Coronary artery (tissue), 2 donors: ENCODE results near the gene SPACA4.

ENCODE experiments used
- DNase-seq: peaks from one replicate; pipeline ENCODE4 v3.0.0-alpha.2; 2017; ENCODE audit warnings: low spot score
- H3K27ac ChIP-seq, 2 donors: fragments of 200-600 bp; sonication (generic); one replicate each; pipeline ENCODE4 v1.5.1; 2016 to 2019
- H3K4me3 ChIP-seq: fragments of 200-600 bp; sonication (generic); 2 replicates; pipeline ENCODE4 v1.5.1; 2016; ENCODE audit warnings: mild to moderate bottlenecking, moderate library complexity
- TF ChIP-seq, protein P1 (sequence below): fragments of 200-600 bp; sonication (generic); IDR thresholded peaks from one replicate; pipeline ENCODE4 v1.5.1; 2019; ENCODE audit warnings: antibody characterized with exemption

The SPACA4 gene

DNA sequence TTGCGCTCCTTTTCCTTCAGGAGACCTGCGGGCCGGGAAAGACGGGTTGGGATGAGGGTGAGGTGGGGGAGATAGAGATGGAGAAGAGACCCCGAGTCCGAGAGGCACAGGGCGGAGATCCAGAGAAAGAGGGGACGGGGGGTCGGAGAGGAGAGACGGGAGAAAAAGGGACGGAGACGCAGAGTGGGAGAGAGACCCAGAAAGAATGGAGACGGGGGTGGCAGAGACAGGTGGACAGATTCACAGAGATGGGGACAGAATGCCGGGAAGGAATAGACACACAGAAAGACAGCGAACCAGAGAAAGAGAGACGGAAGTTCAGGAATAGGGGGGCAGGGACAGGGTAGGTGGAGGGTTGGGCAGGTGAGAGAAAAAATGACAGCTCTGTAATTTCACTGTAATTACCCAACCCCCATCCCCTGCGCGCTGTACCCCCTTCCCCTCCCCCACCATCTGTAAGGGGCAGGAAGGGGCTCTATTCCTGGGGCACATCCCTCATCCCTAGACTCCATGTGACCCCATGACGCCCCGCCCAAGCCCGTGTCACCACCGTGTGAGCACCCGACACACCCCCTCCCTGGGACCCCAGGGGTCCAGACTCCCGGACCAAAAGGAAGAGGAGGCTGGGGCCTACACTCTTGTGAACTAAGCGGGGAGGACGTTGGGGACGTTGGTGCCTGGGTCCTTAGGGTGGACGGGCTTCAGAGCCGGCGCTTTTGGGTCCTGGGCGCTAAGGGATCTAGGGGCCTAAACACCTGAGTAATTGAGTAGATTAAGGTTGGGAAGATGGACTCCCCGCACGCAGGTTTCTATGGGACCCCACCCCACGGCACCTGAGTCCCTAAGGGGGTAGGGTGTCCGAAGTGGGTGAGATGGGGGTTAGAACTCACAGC, 29.7 kb downstream of the SPACA4 start:
- peak overlapping the region; percentile 80 for H3K4me3 ChIP-seq
- no peak for DNase-seq
- TF ChIP-seq, protein P1, sequence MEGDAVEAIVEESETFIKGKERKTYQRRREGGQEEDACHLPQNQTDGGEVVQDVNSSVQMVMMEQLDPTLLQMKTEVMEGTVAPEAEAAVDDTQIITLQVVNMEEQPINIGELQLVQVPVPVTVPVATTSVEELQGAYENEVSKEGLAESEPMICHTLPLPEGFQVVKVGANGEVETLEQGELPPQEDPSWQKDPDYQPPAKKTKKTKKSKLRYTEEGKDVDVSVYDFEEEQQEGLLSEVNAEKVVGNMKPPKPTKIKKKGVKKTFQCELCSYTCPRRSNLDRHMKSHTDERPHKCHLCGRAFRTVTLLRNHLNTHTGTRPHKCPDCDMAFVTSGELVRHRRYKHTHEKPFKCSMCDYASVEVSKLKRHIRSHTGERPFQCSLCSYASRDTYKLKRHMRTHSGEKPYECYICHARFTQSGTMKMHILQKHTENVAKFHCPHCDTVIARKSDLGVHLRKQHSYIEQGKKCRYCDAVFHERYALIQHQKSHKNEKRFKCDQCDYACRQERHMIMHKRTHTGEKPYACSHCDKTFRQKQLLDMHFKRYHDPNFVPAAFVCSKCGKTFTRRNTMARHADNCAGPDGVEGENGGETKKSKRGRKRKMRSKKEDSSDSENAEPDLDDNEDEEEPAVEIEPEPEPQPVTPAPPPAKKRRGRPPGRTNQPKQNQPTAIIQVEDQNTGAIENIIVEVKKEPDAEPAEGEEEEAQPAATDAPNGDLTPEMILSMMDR, result no peak
- H3K27ac ChIP-seq, result peak overlapping the region; percentile 88 to 95

DNA sequence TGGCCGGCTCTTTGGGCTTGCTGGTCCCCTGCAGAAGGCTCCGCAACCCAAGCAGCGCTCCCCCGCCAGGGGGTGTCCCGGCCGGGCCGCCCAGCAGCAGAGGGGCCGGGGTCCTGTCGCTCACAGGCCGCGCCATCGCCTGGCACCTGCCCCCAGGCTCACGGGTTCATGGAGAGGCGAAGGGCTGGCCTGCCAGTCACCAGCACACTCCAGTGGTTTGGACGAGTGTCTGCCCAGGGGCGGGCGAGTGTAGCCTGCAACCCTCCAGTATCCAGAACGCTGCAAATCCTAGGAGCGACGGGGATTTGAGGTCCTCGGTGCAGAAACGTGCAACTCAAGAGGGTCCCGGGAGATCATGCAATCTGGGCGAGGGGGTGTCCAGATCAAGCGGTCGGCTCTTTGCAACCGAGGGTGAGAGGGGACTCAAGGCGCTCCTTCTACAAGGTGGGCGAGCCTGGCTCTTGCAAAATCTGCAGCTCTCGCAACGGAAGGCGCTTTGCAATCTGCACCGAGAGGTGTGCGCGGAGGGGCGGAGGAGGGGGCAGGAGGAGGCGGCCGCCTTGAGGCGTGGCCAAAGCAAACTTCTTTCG, 30.4 kb downstream of the SPACA4 start, which contains the start of gene DBP:
Gene DBP, minus strand, starts transcription at position 521 of the 590 bp plus-strand sequence. Its CDS starts 385 bp downstream, at position 136.
- peak; percentile 88 for DNase-seq
- peak within 1 kb of the TSS; percentile 88 to 95 for H3K27ac ChIP-seq
- H3K4me3 ChIP-seq, result peak within 1 kb of the TSS; percentile 80
- TF ChIP-seq, protein P1, result no peak

- TF ChIP-seq, protein P1, result no peak
- Histone ChIP-seq H3K27ac (peak overlapping the region; percentile 88 to 95), H3K4me3 (peak overlapping the region; percentile 80)
- peak; percentile 99 for DNase-seq
Observed at GRCh38 chr19:48637449-48637947, 31.0 kb downstream of the SPACA4 start.

DNA sequence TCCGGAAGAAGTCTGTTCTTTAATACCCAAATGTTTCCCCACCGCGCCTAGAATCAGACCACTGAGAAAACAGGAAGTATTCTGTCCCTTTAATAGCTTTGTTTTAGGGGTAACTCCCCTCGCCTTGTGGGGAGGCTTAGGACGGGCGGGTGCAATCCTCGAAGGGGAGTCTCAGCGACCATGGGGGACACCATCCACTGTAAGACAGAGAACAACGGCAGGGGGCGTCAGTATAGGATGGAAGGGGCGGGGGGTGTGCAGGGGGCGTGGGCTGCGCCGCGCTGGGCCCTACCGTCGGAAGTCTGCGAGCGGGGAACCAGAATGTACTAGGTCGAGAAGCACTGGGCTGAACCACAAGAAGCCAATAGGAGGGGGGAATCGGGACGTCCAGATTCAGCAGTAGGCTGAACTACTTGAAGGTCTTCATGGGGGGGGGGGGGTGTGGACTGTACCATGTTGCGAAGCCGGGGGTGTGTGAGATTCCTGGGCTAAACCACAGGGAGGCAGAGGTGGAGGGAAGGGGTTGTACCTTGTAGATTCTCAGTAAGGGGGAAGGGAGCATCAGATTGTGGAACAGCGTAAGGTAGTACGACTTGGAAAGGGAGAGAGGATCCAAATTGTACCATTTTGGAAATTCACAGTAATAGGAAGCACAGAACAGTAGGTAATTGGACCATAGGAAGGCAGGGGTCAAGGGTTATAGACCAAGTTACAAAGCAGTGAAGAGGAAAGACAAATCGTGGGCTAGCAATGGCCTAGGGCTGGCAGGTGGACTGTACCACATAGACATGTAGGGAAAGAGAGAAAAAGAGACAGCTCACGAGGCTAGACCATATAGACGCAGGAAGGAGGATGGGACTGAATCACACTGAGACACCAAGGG, 31.6 kb downstream of the SPACA4 start:
- Histone ChIP-seq H3K27ac (peak overlapping the region; percentile 88 to 95), H3K4me3 (peak overlapping the region; percentile 80)
- TF ChIP-seq, protein P1, result no peak
- peak; percentile 94 for DNase-seq

GRCh38 chr19:48638831-48639381, 32.4 kb downstream of the SPACA4 start:
- DNase-seq, result no peak
- peak overlapping the region; percentile 80 for H3K4me3 ChIP-seq
- H3K27ac ChIP-seq, result peak overlapping the region; percentile 88 to 95
- TF ChIP-seq, protein P1, result no peak
